NCI-H524 treated with DMSO at 0.1 percent for 48 hours (cell line): Measurements from ENCODE around the gene PHACTR1.
"Not testable (repeated sequence)": the region's sequence is repeated elsewhere in the genome, so short reads cannot be mapped to it uniquely, and the experiment has no call there.

ENCODE experiments used
- DNase-seq: peaks from one replicate; lab custom pipeline; 2025; lab: John Stamatoyannopoulos, UW

Gene PHACTR1

DNA sequence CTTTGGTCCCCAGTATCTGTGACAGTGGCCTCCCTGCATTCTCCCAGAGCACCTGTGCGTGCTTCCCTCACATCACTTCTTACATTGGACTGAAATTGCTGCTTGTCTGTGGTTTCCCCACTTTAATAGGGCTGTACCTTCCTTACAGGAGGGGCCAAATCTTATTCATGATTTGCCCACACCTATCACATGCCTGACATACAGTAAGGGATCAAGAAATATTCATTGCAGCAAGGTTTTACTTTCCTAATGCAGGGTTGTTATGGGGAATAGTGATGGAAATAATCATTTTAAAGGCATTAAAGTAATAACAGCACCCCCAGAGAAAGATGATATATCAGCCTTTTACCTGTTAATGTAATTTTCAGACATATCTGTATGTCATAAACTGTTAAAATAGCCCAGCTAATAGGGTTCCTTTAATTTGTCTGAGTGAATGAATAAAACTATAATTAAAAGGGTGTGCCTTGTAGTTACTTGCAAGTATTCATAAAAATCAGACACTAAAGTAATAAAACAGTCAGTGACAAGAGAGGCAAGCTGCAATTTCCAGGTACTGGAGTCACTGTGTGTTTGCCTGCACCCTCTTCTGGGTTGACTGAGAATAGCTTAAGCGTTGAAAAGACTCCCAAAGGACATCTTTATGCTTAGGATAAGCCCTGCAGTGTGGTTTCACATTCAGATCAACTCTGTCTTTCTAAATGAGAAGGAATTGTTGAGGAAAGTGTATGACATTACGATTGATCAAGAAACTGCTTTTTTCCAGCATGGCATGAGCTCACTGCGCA is 182.7 kb downstream of the PHACTR1 start:
- DNase-seq, result no peak

DNA sequence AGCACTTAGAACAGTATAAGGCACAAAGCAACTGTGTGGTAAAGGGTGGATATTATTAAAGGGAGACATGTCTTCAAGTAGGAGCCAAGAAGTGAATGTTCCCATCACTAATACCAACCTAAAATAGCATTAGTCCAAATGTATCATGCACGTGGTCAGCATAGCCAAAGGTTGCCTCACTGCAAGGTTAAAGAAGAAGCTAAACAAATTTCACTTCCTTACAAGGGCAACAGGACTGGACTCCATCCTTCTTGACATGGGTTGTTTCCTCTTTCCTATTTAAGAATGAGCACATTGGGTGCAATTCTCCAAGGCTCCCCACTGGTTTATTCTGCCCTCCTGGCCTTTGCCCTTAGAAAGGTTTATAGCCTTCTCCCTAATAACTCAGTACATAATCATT is 186.7 kb downstream of the PHACTR1 start:
- no peak for DNase-seq

DNA sequence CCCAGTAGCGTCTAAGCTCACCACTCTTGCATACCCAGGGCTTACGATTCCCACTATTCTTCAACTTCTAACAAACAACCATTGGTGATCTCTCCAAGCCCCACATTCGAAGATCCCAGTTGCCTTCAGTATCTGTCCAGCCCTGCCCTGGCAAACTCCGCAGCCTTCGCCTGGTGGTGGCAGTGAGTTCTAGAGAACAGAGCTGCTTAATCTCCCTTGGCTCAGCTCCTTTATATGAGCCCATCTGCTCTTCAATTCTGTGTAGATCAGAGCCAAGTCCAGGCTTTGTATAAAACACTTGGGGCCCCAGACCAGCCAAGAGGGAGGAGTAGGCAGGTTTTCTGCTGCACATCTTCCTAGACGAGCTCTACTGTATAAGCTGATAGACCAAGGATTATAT is 193.3 kb downstream of the PHACTR1 start:
- peak; percentile 38 for DNase-seq

DNA sequence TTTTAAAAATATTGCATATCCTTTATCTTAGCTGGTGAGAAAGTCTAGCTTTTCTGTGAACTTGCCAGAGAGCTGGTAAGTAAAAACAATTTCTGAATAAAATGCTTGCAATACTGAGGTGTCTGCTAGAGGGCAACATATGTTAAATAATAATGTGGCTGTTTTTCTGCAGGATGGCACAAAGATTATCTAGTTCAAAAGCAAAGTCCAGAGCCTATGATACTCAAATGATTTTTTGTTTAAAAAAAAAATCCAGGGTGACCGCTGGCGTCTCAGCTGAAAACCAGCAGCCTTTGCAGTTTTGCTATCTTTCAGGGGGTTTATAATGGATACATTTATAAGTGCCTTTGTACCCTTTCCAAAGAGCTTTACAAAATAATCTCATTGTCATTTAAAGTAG is 194.9 kb downstream of the PHACTR1 start:
- DNase-seq, result no peak

DNA sequence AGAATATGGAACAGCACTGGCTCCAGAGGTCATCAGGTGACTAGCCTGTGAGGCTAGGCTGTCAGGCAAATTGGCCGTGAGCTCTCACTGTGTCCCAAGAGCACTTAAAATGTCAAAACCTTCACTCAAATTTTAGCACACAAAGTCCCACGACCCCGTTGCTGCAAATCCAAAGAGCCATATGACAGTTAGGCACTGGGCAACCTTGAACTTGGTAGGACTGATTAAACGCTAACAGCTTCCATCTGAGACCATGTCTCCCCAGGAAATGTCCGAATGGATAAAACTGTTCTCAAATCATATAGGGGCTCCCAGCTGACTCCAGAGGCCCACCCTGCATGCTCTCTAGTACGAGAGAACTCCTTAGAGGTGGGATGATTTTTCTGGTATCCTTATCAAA is 196.6 kb downstream of the PHACTR1 start:
- no peak for DNase-seq

DNA sequence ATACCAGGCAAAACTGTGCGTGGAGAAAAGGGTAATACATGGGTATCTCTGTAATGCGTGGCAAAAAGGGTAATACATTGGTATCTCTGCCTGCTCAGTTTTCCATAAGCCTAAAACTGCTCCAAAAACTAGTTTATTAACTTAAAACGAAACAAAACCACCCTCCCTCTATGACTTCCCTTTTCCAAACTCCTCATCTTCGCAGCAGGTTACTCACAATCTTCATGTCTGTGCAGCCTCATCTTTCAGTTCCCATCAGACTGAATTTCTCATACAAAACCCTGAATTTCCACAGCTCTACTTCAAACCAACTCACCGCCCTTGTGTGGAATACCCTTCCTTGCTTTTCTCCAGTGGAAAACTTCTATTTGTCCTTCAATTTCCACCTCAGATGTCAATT is 199.4 kb downstream of the PHACTR1 start:
- no peak for DNase-seq

DNA sequence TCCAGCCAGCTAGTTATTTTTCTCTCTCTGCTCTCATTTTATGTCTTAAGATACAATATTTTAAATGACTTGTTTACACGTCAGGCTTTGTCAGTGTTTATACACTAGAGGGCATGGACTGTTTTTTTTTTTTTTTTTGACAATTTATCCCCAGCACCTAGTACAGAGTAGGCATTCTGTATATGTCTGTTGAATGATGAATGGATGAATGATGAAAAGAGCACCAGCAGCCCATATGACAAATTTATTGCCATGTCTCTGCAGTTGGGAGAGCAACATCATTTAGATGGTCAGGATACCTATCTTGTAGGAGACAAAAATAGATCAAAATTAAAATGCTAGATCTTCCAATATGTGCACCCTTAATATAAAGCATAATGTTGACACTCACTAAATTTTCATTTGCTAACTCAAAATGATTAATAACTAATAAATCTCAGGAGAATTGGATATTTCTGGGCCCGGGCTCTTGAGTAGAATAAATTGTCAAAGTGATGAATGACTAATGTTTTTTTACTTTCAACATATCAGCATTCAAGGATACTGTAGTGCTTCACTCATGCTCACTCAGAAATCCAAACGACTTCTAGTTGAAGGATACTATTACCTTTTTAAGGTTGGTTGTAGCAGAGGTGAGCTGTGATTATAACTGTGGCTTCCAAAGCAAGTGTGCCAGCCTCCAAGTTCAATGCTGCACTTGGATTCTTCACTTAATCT is 200.0 kb downstream of the PHACTR1 start:
- no peak for DNase-seq

DNA sequence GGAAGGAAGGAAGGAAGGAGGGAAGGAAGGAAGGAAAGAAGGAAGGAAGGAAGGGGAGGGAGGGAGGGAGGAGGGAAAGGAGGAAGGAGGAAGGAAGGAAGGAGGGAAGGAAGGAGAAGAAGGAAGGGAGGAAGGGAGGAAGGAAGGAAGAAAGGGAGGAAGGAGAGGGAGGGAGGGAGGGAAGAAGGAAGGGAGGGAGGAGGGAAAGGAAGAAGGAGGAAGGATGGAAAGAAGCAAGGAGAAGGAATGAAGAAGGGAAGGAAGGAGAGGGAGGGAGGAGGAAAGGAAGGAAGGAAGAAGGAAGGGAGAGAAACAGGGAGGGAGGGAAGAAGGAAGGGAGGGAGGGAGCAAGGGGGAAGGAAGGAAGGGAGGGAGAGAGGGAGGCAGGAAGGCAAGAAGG is 204.9 kb downstream of the PHACTR1 start:
- DNase-seq, result no peak

DNA sequence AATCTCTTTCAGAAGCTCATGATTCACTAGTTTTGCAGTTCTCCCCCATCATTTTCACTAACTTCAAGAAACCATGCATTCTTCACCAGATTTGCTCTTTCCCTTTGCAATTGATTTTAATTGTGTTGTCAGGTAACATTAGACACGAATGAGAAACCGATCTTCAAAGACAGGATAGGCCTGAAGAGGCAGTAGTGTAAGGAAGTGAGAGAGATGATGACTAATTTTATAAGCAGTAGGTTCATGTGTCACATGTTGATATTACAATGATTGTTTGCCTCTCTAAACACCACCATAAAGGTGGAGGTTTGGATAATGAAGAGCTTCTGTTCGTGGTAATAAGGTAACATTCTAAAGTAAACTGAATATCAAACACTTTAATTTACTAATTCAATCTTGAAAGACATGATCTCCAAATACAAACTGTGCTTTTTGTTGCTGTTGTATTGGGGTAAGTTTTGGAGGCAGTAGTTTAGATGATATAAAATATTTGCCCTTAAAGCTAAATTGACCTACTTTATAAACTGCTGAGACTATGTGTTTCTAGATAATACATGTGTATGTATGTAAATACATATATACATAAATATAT is 207.2 kb downstream of the PHACTR1 start:
- DNase-seq, result no peak

DNA sequence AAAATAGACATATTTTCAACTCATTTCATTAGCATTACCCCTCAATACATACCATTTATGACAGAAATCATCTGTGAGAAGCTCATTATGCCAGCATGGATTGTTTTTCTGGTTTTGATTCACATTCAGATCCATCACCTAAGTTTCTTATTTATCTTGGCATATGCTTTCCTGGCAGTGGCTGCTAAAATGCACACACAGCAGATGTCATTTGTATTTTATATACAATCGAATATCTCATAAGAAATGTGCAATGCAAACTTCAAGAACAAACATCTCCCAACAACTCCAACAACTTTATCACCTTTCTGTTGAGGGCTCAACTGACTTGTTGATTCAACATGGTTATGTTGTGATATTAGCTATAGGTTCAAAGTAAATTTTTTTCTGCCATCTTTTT is 208.3 kb downstream of the PHACTR1 start:
- no peak for DNase-seq

DNA sequence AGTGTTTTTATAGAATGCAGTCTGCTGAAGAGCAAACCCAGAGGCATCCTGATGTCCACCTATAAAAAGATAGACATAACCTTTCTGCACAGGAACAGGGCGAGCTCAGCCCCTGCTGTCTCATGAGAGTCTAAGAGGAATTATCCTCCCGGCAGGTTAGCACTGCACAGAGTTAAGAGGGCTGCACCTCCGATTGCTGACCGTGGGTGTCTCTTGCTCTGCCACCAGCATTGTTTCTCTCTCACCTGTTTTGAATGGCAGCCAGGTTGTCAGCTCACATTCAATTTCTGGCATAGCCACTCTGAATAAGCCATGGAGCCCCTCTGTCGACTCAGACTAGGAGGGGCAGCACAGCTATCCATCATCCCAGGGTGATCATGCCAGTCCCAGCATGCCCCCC is 211.2 kb downstream of the PHACTR1 start:
- DNase-seq, result no peak

DNA sequence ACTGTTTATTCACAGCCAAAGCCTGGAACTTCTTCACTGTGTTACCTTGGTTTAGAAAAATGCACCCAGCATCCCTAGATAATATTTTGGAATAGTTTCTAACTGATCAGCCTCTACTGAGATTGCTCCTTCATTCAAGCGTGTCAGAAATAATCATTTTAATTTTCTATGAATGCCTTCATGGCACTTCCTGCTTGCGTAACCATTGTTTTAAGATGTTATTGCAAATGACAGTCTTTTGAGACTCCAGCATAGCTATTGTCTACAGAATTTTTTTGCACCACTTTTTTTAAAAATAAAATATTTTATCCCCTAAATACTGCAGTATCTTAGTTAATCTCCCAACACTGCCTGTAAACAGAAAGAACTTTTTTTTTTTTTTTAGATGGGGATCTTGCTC is 213.1 kb downstream of the PHACTR1 start:
- DNase-seq, result no peak

DNA sequence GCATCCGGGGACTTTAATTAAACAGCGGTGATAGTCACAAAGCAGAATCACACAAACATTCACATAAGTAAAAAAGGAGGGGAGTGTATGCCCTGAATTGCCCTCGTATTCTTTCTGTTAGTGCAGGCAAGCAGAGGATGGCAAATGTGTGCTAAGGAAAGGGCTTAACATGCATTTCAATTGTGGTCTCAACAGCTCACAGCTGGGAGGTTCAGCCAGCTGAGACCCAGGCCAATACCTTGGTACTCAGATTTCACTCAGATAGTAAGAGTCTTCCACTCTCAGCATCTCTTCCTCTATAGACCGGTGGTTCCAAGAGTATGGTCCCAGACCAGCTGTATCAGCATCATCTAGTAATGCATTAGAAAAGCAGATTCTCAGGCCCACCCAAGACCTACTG is 215.1 kb downstream of the PHACTR1 start:
- no peak for DNase-seq

DNA sequence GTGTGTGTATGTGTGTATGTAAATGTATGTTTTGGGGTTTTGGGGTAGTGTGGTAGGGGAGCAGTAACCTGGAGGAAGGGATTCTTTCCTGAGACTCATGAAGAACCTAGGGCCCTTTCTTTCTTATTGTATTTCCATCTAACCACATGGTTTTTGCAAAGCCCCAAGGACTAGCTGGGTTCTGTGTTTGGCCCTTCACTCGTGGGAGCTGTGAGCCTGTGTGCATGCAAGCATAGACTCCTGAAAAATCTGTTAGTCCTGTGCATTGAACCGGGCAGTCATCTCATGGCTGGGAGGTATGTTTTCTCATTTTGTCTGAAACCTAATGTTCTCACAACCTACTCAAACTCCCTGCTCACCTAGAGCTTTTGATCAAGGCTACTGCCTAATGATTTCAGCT is 219.1 kb downstream of the PHACTR1 start:
- no peak for DNase-seq

DNA sequence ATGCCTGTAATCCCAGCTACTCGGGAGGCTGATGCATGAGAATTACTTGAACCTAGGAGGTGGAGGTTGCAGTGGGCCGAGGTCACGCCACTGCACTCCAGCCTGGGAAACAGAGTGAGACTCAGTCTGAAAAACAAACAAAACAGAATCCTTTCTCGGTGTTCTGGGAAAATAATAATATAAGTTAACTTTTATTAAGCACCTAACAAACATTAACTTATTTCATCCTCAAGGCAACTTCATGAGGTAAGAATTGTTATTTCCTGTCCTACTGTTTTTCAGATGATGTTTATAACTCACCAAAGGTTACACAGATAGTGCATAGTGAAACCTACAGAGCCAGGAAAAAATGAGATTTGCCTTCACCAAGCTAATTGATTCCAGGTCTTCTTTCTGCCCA is 221.4 kb downstream of the PHACTR1 start:
- no peak for DNase-seq

DNA sequence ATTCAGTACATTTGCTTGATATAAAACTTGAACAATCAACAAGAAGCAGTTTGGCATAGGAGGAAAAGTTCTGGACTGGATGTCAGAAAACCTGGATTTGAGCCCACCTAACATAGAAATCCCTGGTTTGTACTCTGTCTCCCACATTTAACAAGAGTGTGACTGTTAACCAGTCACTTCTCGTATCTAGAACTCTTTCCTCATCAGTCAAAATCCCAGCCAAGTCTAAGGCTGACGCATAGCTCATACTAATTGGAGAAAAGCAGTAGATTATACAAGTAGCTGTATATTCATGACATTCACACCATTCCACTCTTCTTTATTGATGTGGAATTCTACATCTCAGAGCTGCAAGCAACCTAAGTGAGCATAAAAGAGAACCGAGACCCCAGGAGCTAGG is 222.7 kb downstream of the PHACTR1 start:
- no peak for DNase-seq

DNA sequence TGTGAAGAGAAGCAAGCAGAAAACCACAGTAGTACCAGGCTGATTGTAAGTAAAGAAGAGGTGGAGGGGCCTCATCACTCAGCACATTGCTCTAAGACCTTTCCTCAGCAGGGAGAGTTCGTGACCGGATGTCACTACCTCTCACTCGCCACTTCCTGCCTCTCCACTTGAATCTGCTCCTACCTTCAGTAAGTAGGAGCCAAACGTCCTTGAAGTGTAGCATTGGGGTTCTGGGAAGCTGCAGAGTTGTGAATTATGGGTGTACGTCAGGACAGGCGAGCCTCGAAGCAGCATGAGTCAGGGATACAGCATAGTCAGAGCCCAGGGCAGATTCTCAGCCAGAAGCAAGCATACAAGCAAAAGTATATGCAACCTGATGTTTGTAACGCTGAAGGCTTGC is 224.9 kb downstream of the PHACTR1 start:
- DNase-seq, result no peak

DNA sequence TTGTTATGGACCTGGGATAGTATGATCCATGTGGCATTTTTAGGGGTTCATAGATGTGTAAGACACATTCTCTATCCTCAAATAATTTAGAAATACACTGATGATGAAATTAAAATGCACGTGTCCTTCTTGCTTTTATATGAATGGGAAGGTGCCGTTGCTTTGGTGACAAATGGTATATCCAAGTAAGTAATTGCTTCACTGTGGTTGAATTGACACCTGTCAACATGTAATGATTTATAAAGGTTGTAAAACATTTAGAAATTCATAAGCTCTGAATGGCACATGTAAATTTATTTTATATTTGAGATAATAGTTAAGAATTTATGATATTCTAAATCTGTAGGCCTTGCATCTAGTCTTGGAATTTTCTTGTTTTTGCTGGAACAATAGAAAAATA is 227.0 kb downstream of the PHACTR1 start:
- DNase-seq, result no peak

DNA sequence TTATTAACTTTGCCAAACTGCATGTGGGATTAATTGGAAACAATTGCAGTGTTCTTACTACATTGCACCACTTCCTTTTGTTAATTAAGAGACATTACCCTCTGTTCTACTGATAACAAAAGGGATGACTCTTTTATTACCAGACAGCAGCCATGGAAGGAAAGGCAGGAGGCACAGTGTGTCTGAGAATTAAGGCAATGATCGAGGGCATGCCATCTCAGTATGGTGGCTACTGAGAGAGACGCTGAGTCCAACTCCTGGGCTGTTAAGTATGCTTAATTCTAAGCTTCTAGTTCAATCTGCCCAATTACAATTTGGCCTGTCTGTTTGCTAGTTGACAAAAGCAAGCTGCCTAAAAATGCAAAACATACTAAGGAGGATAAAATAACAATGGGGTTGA is 227.4 kb downstream of the PHACTR1 start:
- no peak for DNase-seq

DNA sequence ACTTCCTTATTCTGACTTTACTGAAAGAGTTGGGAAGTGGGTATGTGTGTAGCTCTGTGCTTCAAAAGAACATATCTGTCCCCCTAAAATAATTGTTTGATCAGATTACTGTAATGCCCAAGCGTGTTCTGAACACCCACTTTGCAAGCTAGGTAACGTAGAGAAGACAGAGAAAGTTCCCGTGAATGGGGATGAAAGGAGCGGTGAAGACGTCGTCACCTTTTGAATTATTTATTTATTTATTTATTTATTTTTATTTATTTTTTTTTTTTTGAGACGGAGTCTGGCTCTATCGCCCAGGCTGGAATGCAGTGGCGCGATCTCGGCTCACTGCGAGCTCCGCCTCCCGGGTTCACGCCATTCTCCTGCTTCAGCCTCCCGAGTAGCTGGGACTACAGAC is 228.0 kb downstream of the PHACTR1 start:
- DNase-seq, result not testable (repeated sequence)

DNA sequence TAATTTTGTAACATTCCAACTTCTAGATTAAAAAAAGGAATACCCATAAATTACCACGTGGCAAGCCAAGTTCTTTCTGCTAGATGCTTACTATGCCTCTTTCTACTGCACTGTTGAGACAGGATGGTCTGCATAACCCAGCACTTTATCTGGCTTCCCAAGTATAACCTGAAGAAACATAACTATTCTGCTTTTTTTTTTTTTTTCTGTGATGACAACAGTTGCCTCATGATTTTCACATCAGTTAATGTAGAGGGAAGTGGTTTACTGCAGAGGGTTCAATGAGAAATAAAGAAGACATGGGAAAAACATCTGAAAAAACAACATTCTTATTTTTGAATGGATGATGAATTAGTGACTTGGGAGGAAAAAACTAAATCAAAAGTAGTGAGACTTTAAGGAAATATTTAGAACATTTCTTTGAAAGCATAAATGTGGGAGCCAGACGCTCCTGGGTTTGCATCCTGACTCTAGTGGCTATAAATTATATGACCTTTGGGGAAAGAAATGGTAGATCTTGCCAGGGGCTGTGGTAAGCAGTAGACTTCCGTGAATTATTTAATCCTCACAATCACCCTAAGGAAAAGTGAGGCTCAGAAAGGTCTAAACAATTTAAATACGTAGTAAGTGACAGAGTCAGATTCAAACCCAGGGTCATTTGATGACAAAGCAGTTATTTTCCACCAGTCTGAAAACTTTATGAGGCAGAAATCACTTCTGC is 230.7 kb downstream of the PHACTR1 start:
- DNase-seq, result no peak

DNA sequence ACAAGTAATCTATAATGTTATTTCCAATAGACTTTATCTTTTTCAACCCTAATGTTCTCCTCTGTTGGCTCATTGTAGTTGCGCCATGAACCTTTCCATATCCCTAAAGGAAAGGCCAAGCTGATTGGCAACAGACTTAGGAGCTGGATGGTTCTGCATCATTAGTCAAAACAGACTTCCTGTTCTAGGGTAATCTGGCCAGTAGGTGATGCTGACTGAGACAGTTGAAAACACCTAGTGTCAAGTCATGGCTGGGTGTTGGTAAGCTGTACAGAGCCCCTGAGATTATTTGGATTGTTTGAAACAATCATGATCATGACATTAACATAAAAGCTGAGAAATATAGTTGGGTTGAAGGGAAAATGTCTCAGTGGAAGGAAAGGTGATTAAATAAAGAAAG is 231.4 kb downstream of the PHACTR1 start:
- DNase-seq, result no peak

DNA sequence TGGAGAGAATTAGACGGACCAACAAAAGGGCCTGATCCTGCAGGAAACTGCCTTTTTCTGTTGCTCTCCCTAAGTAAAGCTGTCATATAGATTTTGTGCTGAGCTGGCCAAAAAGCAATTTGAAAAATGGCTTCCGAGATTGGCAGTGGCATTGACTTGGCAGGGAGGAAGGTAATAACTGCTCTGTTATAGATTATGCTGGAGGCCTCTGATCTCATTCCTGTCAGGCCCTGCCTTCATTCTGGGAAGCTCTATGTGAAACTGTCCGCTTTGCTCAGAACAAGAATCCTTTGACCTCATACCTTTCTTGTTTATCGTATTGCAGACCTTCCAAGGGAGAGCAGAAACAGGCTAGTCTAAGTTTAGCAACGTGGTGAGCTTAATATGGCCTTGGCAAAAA is 234.4 kb downstream of the PHACTR1 start:
- DNase-seq, result no peak
